A673 (cell line): ENCODE measurements around the gene SMURF1.

ENCODE experiments used
- EZH2 ChIP-seq: fragments of 200-600 bp; sonication (generic); IDR thresholded peaks from 2 replicates; pipeline ENCODE4 v1.6.1; 2017; ENCODE audit warnings: borderline replicate concordance, low read depth, mild to moderate bottlenecking, mixed read lengths, antibody characterized with exemption, low read length; ENCODE audit not compliant: poor library complexity, severe bottlenecking
- TF ChIP-seq, protein P1 (sequence below): fragments of 300-800, 200-600 bp; sonication (generic); conservative IDR thresholded peaks from 2 replicates; pipeline ENCODE4 v1.5.1; 2017; ENCODE audit warnings: low read depth, mild to moderate bottlenecking, antibody characterized with exemption, low read length, moderate library complexity, mixed read lengths

DNA sequence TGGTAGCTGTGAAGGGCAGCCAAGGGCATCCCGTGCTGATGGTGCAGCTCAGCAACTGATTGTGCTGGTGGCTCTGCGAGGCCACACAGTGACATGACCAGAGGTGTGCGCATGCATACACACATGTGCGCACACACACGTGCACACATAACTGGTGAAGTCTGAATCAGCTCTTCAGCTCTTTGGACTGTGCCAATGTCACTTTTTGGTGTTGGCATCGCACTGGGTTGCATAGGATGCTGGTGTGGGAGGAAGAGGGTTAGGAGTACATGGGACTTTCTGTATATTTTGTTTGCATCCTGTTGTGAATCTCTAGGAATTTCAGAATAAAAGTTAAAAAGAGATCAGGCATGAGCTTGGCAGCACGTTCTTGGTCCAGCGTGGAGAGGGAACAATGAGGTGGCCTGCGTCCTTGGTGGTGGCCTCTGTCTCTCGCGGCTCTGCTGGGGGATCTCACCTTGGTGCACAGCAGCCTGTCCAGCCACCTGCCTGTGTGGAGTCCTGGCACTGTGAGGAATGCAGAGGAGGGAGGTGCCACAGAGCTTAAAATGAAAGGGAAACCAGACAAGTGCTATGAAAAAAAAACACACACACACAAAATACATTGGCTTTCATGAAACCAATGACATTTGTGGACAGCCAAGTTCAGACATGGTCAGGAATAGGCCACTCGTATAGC, 141.6 kb downstream of the SMURF1 start:
- TF ChIP-seq, protein P1, sequence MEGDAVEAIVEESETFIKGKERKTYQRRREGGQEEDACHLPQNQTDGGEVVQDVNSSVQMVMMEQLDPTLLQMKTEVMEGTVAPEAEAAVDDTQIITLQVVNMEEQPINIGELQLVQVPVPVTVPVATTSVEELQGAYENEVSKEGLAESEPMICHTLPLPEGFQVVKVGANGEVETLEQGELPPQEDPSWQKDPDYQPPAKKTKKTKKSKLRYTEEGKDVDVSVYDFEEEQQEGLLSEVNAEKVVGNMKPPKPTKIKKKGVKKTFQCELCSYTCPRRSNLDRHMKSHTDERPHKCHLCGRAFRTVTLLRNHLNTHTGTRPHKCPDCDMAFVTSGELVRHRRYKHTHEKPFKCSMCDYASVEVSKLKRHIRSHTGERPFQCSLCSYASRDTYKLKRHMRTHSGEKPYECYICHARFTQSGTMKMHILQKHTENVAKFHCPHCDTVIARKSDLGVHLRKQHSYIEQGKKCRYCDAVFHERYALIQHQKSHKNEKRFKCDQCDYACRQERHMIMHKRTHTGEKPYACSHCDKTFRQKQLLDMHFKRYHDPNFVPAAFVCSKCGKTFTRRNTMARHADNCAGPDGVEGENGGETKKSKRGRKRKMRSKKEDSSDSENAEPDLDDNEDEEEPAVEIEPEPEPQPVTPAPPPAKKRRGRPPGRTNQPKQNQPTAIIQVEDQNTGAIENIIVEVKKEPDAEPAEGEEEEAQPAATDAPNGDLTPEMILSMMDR: no peak
- no peak for TF ChIP-seq EZH2
